Upper lobe of left lung (tissue), 4 donors: Measurements from ENCODE around the gene LYPD6B.

Experiments used
- EP300 ChIP-seq, 4 donors: sonication (generic); formaldehyde crosslinking; IDR thresholded peaks; one replicate each; pipeline ENCODE4 v1.5.1; 2017; ENCODE audit warnings: antibody characterized with exemption in 4 of 4, control low read depth in 2 of 4
- POLR2A ChIP-seq, 4 donors: fragments of 450-650 bp; IDR thresholded peaks; one replicate each; pipeline ENCODE4 v1.5.1; 2016 to 2017; ENCODE audit warnings: antibody characterized with exemption in 4 of 4, mild to moderate bottlenecking in 2 of 4
- POLR2AphosphoS5 ChIP-seq, 2 donors: sonication (generic); formaldehyde crosslinking; IDR thresholded peaks; one replicate each; pipeline ENCODE4 v1.5.1; 2017; ENCODE audit warnings: antibody characterized with exemption in 2 of 2
- TF ChIP-seq, protein P1 (sequence below), 6 experiments: fragments of 450-650 bp in 4 of 6; fragments of 200-600 bp in 2 of 6; sonication (generic) in 2 of 6; IDR thresholded peaks; one replicate each; pipeline ENCODE4 v1.5.1; 2016 to 2019; ENCODE audit warnings: antibody characterized with exemption in 6 of 6

DNA sequence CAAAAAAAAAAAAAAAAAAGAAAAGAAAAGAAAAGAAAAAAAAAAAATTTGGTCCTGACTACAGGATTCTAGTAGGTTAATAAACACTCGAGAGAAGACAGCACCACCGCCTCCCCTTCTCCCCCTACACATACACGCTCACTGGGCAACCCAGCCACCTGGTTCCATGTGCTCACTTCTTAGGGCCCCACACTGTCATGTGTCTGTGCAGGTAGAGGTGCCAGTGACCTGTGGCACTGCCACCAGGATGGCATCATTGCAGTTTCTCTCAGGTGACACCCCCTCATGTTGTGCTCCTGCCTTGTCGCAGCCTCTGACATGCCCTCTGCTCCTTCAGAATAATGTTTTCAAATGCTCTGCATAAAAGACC lies 39.7 kb upstream of the LYPD6B start:
- TF ChIP-seq, protein P1, sequence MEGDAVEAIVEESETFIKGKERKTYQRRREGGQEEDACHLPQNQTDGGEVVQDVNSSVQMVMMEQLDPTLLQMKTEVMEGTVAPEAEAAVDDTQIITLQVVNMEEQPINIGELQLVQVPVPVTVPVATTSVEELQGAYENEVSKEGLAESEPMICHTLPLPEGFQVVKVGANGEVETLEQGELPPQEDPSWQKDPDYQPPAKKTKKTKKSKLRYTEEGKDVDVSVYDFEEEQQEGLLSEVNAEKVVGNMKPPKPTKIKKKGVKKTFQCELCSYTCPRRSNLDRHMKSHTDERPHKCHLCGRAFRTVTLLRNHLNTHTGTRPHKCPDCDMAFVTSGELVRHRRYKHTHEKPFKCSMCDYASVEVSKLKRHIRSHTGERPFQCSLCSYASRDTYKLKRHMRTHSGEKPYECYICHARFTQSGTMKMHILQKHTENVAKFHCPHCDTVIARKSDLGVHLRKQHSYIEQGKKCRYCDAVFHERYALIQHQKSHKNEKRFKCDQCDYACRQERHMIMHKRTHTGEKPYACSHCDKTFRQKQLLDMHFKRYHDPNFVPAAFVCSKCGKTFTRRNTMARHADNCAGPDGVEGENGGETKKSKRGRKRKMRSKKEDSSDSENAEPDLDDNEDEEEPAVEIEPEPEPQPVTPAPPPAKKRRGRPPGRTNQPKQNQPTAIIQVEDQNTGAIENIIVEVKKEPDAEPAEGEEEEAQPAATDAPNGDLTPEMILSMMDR (IDR thresholded peaks at IDR 0.05): no peak
- TF ChIP-seq POLR2AphosphoS5 (IDR thresholded peaks at IDR 0.05) (no peak), EP300 (IDR thresholded peaks at IDR 0.05) (no peak), POLR2A (IDR thresholded peaks at IDR 0.05) (no peak)
